T-helper 22 cell (primary cell): ENCODE measurements around the gene NEK6.

ENCODE experiments used
- DNase-seq: peaks from one replicate; pipeline ENCODE4 v3.0.0-alpha.2; 2020; ENCODE audit warnings: low read depth

NEK6 gene

DNA sequence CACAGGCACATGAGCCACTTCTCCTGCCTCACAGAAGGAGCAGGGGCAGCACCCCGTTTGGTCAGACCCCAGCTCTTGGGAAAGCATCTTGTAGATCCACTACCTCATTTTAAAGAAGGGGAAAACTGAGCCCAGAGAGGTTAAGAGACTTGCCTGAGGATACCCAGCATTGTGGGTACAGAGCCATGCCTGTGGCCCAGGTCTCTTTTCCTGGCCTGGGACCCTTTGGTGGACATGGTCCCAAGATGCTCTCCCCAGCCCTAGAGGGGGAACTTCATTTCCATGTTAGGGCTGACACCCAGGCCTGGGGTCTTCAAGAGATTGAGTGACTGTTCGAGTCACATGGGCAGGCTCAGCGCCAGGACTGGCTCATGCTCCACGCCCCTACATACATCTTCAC lies 64.2 kb downstream of the NEK6 start:
- DNase-seq: no peak

DNA sequence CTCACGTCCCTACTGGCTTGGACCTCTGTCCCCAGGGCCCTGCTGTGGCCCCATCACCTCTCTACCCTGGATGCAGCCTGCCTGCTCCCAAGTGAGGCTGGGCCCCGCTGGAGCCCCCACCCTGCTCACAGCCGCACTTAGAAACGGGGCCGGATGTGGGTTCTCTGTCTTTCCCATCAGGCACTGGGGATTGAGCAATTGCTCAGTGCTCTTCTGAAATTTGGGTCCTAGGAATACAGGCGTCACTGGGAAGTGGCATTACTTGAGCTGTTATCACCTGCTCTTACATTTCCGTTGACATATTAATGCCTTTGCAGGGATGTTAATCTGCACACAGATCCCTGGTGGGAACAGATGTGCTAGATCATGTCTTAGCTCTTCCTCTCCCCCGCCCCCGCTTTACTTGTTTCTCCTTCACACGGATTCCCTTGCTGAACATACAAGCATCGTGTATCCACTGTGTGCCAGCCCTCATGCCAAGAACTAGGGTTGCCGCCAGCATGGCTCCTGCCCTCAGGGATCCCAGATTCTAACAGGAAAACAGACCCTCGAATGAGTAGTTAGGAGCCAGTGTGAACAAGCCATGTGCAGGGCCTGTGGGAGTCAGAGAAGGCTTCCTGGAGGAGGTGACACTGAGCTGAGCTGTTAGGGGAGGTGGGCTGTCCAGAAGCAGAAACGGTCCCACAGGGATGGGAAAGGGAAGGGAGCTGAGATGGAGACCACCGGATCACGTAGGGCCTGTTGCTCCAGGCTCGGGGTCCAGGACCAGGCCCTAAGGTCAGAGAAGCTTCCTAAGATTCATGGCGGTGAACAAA lies 65.1 kb downstream of the NEK6 start:
- no peak for DNase-seq

DNA sequence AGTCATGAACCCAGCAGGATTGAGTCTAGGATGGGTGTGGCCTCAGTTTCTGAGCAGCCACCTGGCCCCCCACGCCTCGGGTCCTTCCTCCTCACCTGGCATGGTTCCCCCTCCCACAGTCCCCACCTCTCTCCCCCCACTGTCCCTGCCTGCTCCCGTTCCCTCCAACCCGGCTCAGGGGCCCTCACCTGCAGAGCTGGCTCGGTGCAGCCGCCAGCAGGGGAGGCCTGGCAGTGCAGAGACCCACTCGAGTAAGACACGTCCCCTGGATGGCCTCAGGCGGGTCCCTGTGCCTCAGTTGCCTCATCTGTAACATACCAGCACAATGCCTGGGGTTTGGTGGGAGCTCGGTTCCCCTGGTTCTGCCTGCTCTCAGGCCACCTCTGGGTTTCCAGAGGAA lies 66.2 kb downstream of the NEK6 start:
- no peak for DNase-seq

DNA sequence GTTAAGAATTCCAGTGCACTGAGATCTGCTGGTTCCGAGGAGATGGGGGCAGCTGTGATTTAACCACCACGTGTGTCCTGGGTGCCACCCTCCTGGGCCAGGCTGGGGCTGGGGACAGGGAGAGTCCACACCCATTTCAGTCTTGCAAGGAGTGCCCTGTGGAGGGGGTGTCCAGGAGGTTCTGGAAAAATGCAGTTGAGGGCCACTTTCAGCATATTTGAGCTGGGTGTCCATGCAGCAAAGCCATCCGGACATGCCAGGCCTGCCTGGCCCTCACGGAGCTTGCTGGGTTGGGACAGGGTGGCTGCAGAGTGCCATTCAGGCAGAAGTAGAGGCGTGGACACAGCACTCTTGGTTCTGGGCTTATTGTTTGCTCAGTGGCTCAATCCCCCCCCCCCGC lies 68.1 kb downstream of the NEK6 start:
- DNase-seq: no peak

DNA sequence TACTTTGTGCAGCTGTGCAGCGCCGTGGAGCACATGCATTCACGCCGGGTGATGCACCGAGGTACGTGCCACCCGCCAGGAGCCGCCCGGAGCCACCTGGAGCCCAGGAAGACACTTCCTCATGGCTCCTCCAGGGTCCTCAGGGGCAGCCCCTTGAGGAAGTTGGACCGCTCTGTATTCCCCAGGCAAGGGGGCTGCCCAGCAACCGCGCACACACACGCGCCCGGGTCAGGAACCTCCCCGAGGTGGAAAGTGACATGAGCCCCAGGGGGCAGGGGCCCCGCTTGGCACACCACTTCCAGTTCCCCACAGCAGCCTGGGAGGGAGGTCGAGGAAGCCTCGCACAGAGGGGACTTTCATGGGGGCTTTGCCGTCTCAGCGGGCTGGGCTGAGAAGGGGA lies 68.6 kb downstream of the NEK6 start:
- no peak for DNase-seq

DNA sequence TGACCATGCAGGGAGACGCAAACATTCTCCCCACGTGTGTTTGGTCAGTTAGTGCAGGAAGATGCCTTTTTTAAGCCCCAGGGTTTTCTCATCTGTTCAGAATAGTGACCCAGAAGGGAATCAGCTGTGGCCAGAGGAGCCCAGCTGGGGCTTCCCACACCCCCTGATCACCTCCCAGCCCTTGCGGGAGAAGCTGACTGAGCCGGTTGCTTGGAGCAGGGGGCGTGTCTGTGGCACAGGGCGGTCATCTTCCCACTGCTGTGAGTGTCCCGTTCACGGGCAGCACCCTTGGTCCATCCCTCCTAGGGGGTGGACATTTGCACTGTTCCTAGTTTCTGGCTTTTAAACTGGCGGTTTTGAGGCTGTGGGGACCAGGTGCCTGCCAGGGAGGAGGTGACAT lies 69.7 kb downstream of the NEK6 start:
- no peak for DNase-seq

DNA sequence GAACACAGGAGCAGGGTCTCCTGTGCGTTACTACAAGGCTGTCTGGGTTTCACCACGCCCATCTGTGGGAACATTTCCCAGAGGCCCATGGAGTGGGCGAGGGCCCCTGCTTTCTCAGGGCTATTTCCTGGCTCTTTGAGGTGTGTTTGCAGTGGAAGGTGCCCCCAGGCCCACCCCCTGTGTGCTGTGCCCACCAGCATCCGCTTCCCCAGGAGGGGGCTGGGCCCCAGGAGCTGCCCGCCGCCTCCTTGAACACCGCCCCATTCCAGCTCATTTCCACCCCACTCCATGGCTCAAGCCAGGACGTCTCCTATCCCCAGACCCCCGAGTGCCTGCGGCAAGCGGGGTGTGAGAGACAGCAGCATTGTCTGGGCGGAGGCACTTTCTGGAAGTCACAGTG lies 70.5 kb downstream of the NEK6 start:
- no peak for DNase-seq

DNA sequence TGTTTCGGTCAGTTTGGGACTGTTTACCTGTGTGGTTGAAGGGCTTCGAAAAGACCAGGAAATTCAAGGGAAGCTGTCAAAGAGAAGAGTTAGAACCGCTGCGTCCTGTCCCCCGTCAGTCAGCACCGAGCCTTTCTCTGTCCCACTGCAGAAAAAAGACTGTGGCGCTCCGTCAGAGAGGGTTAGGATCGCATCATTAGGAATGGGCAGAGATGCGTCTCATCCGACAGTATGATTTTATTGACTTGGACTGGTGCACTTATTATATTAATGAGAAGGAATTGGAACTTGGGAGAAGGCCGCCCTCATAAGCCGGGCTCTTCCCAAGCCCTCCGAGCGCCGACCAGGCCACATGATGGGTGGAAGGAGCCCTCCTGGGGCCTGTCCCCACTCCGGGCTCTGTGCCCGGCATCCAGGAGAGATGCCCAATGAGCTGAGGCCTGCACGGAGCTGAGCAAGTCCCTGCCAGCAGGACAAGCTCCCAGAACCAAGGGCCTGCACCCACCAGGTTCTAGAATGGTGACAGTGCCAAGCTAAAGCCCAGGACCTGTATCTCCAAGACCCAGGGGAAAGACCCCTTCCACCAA lies 71.5 kb downstream of the NEK6 start:
- DNase-seq: no peak

DNA sequence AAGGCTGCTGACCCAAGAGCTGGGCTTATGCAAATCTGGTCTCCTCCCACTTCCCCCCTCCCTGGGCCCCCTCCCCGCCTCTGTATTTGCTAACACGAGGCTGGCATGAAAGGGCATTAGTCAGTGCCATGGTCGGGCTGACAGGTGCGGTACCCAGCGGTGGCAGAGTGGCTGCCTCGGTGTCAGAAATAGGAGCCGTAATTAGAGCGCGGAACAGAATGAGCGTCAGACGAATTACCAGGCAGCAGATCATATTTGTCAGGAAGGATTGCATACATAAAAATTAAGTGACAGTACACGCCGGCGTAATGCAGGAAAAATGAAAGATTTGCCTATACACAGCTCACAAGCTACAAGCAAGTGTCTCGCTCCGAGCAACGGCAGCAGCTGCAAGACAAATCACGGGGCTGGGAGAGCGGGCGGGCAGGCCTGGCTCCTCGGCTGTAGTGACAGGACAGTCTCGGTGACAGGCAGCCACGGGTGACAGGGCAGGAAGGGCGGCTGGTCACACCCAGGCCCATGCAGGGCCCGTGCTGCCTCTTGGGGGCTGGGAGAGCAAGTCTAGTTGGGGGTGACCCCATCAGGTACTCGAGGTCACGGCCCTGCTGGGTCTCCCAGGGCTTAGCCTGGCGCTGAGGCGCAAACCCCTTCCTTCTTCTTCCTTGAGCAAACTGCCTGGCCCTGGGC lies 72.4 kb downstream of the NEK6 start:
- DNase-seq: no peak

DNA sequence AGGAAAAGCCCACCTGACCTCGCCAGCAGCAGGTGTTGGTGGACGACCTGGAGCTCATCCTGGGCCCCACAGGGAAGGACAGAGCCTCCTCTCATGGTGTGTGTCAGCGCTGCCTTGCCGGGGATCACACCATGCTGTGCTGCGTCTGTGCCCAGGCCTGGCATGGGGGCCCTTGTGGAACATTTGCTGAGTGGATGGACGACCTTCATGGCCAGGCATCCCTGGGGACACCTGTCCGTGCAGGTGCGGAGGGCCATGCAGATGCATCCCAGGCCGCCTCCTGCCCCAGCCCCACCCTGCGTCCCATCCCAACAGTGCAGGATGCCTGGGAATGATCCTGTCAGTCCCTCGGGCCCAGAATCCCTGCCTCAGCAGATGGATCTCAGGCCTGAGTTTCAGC lies 73.8 kb downstream of the NEK6 start:
- DNase-seq: no peak

DNA sequence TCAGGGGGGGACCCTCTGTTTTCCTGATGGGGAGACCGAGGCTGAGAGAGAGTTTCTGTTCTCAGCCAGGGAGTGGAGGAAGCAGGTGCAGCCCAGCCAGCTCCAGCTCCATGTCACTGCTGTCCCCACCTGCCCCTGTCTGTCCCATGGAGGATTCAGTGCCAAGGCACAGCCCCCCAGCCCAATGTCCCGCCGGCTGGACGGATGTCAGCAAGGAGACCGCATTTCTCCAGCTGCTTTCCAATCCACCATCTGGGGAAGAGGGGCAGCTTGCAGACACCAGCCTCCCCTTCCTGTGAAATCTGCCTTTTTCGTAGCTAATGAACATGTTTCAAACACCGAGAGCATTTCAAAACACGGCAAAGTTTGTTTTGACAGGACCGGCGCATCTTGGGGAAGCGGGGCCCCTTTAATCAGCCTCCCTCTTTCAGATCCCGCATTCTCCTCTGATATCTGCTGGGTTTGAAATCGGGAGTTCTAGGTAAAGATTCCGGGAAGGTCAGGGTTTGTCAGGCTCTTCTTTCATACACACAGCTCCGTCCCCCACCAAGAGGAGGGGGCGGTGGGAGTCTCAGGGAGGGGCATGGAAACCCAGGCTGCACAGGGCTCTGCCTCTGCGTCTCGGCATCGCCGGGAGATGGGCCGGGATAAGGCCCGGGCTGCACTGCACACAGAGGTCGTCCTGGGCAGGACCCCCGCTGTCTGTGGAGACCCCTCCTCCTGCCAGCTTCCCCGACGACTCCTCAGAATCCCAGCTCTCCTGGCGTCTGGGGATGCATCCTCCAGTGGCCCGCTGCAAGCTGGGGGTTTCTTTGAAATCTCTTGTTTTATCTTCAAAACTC lies 74.8 kb downstream of the NEK6 start:
- no peak for DNase-seq

DNA sequence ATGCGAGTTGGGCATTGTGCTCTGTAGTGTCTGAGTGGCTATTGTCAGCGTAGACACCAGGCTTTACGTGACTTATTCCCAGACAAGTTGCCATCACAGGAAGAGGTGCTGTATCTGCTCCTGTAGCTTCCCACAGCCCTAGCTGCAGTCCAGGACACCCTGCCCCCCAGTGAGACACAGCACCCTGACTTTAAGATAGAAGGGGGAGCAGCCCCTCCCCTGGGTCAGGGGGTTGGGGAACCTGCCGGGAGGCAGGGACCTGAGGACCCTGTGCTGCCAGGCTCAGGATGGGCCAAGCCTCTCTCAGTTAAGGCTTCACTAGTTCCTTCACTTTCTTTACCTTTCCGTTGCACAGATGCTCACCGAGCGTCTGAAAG lies 75.4 kb downstream of the NEK6 start:
- no peak for DNase-seq

DNA sequence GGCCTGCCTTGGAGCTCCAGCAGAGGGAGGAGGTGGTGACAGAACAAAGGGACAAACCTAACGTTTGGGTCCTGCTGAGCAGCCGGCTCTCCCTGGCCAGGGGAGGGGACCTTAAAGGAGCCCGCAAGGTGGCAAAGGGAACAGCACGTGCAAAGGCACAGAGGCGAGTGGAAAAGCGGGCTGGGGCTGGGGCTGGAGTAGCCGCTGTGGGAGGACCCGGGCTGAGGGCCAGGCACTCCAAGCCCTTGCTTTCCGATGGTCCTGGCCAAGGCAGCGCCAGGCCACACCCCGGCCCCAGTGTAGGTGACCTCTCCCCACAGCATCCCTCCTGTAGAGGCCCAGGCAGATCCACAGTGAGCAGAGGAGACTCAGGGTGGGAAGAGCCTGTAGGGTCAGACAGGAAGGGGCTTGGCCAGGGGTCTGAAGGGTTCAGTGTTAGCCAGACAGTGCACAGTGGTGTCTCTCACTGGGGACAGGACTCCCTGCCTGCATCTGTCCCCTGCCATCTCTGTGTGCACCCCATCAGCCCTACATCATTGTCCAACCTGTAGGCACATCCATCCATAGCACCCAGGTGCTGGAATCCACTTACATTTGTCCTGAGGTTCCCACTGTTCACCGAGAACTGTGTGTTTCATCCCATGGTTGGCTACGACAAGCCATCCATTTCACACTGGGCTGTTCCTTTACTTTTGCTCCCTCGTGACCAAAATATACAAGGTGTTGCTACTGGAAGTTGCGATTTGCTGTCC lies 77.0 kb downstream of the NEK6 start:
- no peak for DNase-seq

DNA sequence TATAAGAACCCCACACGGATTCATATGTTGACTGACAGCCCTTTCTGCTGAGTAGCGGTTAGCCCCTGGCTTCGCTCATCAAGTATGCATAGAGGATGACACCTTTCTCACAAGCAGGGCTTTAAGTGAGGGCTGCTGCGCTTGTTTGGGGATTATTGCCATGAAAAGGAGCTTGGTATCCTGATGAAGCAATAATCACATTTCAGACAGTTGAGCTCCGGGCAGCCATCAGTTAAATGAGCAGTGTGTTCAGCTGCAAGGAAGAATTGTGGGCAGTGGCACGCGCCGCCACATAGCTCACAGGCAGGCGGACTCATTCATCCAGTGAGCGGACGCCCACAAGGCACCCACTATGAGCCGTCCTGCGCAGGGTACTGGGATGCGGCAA lies 77.6 kb downstream of the NEK6 start:
- DNase-seq: no peak

DNA sequence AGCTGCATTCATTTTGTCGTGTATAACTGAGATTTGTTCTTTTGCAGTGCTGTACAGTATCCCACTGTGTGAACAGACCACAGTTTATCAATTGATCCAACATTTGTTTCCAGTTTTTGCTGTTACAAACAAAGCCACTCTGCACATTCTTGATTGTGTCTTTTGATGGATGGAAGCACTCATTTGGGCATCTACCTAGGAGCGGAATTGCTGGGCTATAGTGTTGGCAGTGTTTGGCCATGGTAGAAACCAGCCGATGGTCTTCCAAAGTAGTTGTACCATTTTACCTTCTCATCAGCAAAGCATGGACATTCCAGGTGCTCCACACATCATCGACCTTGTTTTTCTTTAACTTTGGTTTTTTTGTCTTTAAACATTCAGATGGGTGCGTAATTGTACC lies 79.8 kb downstream of the NEK6 start:
- DNase-seq: no peak

DNA sequence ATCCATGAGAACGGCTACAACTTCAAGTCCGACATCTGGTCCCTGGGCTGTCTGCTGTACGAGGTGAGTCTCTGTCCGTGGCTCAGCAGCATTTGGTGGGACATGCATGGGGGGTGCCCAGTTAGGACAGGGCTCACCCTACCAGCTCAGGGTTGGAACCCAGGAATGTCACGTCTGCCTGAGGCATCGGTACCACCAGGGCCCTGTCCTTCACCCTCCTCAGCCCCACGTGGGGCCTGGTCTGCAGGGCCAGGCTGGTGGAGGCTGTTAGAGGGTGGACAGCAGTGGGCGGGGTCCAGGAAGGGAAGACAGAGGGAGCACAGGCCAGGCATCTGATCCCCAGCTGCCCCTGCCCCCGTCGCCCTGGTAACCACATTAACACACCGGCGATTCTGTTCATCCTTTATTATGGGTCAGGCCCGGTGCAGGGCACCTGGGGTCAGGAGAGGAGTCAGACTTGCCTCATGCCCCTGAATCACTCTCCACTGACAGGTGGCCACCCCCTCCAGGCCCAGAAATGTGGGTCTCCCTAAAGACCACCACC lies 81.9 kb downstream of the NEK6 start:
- DNase-seq: no peak

DNA sequence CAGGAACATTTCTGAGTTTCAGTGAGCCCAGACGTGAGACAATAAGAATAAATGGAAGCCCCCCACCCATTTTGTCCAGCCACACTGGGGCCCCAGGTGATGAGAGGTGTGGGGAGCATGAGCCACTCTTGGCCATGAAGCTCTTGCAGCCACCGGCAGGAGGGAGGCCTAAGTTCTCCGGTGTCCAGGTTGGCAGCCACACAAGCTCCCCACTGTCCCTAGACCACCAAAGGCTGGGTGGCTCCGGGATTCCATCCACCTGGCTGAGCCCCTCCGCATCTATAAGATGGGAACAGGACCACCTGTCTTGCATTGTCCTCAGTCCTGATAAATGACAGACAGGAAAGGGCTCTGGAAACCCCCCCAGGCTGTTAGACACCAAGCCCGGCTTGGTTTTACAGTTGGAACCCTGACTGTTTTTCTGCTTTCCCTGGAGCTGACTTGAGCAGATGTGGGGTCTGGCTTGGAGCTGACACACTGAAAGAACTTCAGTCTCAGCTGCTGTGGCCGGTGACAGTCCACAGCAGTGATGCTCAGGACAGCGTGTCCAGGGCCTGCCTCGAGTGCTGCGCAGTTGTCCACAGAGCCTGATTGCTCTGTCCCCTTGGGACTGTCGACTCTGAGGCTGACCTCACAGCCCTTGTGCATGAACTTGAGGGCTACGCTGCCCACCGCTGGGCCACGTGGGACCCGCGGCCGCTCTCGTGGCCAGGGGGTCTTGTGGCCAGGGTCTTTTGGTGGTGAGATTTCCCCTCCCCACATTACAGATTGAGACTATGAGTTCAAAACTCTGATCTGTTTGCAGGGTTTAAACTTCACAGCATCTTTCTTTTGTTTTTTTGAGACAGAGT lies 82.7 kb downstream of the NEK6 start:
- DNase-seq: no peak

DNA sequence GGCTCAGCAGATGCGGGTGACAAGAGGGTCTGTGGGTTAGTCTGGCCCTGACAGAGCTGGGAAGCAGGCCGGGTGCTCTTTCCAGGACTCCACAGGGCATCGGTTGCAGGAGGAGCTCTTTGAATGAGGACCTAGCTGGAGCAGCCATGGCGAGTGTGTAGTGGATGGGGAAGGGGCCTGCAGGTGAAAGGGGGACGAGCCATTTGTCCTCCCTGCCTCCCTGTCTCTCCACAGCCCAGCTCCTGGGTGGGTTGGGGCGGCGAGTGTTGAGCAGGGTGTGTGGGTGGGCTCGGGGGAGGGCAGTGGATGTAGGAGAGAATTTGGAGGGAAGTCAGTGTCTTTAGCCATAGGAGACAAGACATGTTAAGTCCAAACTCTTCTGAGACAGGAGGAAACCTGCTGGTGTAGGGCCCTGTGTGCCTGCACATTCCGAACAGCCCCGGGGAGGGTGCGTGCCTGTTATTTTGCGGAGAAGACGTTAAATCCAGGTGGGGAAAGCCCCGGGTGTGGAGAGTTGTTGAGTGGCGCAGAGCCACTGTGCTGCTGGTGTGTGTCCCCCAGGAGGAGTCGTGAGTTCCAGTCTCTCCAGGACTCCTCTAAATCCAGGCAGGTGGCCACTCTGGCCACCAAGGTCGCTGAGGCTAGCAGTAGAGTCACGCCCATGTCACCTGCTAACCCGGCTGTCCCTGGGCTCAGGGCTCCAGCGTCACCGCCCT lies 83.9 kb downstream of the NEK6 start:
- DNase-seq: no peak

DNA sequence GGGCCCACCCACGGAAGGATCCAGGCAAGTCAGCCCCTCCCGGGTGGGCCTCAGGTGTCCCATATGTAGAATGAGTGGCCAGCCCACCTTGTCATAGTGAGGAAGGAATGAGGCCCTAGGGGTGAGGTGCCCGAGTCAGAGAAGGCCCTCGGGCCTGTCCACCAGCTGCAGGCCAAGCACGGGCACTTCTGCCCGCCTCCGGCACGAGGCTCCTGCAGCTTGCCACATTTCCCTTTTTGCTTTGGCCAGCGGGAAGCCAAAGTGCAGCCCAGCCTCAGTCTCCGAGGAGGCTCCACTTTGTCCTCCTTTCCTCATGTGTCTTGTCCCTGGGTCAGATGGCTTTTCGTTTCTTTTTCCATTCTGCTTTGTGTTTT lies 84.6 kb downstream of the NEK6 start:
- DNase-seq: no peak
